ENCODE results near the gene TMEM98. TPM values are rescaled to one million over a fixed set of nuclear protein-coding genes. Genes with fewer than 3 reads are reported as not detected.

TMEM98 gene
- total and polyA plus RNA-seq, 7 donors, result 23.8 to 88.1 (median 59.5) TPM

DNA sequence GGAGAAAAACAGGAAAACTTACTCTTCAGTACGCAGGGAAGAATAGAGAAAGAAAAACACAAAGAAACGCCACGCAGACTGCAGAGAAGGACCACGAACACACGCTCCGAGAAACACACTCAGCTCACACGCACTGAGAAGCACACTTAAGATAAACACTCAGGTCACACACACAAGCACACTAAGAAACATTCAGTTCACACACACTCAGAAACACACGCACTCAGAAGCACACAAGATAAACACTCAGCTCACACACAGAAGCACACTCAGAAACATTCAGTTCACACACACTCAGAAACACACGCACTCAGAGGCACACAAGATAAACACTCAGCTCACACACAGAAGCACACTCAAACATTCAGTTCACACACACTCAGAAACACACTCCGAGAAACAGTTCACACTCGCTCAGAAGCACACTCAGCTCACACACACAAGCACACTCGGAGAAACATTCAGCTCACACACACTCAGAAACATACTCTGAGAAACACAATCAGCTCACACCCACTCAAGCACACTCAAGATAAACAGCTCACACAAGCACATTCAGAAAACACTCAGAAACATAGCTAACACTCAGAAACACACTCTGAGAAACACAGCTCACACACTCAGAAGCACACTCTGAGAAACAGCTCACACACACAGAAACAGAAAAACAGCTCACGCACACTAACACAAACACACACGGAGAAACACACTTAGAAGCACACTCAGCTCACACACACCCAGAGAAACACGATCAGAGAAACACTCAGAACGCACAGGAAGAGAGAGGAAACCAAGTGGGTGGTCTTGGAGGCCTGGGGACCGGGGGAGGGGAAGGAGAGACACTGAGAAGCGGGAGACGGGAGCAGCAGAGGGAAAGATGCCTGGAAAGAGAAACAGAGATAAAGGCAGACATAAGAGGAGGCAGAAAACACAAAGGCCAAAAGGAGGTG lies 908 bp downstream of the TMEM98 start:
- Histone ChIP-seq H3K27ac (peak overlapping the region; percentile 71 to 78 (median 72)), H3K4me1 (peaks cover 0 to 20% (median 14%) of the 10 kb centered on the region in 4 donors), H3K27me3 (no peaks in the 10 kb centered on the region), H3K36me3 (peaks cover 0 to 20% (median 7%) of the 10 kb centered on the region in 4 donors), H3K9me3 (no peaks in the 10 kb centered on the region), H3K4me3 (peak overlapping the region; percentile 58 to 91 (median 80))
- intact Hi-C loops (cut with DNase I), result loop anchor here (5.0 kb wide), 1 partner anchor 52 kb away; the partner anchor contains the start of gene MYO1D
- no peak for DNase-seq
- TF ChIP-seq, protein P1, sequence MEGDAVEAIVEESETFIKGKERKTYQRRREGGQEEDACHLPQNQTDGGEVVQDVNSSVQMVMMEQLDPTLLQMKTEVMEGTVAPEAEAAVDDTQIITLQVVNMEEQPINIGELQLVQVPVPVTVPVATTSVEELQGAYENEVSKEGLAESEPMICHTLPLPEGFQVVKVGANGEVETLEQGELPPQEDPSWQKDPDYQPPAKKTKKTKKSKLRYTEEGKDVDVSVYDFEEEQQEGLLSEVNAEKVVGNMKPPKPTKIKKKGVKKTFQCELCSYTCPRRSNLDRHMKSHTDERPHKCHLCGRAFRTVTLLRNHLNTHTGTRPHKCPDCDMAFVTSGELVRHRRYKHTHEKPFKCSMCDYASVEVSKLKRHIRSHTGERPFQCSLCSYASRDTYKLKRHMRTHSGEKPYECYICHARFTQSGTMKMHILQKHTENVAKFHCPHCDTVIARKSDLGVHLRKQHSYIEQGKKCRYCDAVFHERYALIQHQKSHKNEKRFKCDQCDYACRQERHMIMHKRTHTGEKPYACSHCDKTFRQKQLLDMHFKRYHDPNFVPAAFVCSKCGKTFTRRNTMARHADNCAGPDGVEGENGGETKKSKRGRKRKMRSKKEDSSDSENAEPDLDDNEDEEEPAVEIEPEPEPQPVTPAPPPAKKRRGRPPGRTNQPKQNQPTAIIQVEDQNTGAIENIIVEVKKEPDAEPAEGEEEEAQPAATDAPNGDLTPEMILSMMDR (IDR thresholded peaks at IDR 0.05), result no peak
- TF ChIP-seq POLR2AphosphoS5 (IDR thresholded peaks at IDR 0.05) (no peak), EP300 (IDR thresholded peaks at IDR 0.05) (no peak), POLR2A (IDR thresholded peaks at IDR 0.05) (no peak)
- WGBS, 2 donors, result 20 to 31% methylated on average over 19 of the region's 19 CpGs

DNA sequence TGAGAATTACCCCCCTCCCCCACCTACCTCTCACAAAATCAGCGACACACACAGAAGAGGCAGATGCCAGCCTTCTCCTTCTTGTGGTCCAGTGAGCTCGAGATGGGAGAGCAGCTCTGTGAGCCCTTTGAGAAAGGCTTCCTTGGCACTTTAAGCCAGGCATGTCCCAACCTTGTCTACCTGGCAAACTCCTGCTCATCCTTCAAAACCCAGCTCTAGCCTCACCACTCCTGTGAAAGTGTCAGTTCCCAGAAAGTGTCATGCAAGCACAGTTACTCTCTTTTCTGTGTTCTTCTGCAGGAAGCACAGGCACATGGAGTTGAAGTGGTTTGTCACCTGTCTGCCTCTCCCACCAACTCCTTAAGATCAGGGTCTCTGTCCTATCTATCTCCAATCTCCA lies 1.6 kb downstream of the TMEM98 start:
- Histone ChIP-seq H3K4me3 (peak overlapping the region in 1 of 4 donors; percentile 91), H3K27ac (no peak overlapping the region), H3K9me3 (no peaks in the 10 kb centered on the region), H3K4me1 (peaks cover 0 to 20% (median 14%) of the 10 kb centered on the region in 4 donors), H3K36me3 (peaks cover 0 to 27% (median 7%) of the 10 kb centered on the region in 4 donors), H3K27me3 (no peaks in the 10 kb centered on the region)
- intact Hi-C loops (cut with DNase I), result loop anchor here (5.0 kb wide), 1 partner anchor 52 kb away; the partner anchor contains the start of gene MYO1D
- TF ChIP-seq, protein P1 (IDR thresholded peaks at IDR 0.05), result no peak
- TF ChIP-seq POLR2AphosphoS5 (IDR thresholded peaks at IDR 0.05) (no peak), EP300 (IDR thresholded peaks at IDR 0.05) (no peak), POLR2A (IDR thresholded peaks at IDR 0.05) (no peak)
- WGBS, 2 donors, result 72 to 75% methylated on average over 2 of the region's 2 CpGs
- DNase-seq, result no peak

DNA sequence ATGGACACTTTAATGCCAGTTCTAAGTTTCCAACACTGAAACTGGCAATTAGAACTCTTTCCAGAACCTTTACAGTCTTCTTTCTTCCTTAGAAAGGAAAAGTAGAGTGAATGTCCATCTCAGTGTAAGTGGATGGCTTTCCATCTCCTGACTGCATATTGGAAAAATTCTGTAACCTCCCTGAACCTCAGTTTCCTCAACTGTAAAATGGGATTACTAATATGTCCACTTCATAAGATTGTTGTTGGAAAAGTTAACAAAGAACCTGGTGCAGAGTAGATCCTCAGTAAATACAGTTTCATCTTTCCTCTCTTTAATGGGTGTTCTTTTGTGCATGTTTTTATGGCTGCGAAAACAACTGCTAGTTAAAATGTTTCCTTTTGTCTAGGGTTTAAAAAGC lies 2.6 kb downstream of the TMEM98 start:
- 93 to 98% methylated on average over 1 of the region's 1 CpG for WGBS, 2 donors
- DNase-seq, result no peak
- Histone ChIP-seq H3K4me1 (peaks cover 0 to 20% (median 14%) of the 10 kb centered on the region in 4 donors), H3K36me3 (peaks cover 0 to 31% (median 7%) of the 10 kb centered on the region in 4 donors), H3K9me3 (no peaks in the 10 kb centered on the region), H3K27me3 (no peaks in the 10 kb centered on the region), H3K27ac (no peak overlapping the region), H3K4me3 (no peak overlapping the region)
- intact Hi-C loops (cut with DNase I), result no loop called here
- no peak for TF ChIP-seq POLR2AphosphoS5 (IDR thresholded peaks at IDR 0.05)
- TF ChIP-seq, protein P1 (IDR thresholded peaks at IDR 0.05), result no peak
- no peak for TF ChIP-seq EP300 (IDR thresholded peaks at IDR 0.05)
- no peak for TF ChIP-seq POLR2A (IDR thresholded peaks at IDR 0.05)

DNA sequence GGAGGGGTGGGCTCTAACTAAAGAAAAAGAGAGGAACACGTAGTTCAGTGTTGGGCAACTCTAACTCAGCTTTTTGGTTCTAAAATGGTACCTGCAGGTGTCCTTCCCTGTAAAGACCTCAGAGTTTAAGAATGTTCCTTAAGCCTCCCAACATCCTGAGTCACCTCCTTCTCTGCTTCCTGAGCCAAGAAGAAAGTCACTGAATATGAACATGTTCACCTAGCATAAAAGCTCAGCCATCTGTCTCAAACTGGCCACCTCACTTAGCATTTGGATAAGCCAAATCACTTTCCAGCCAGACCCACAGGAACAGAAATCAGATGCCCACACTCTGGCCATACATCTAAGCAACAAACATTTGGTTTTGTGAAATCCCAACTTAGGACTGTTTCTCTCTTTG lies 3.7 kb downstream of the TMEM98 start:
- Histone ChIP-seq H3K4me1 (peaks cover 0 to 27% (median 17%) of the 10 kb centered on the region in 4 donors), H3K9me3 (no peaks in the 10 kb centered on the region), H3K36me3 (peaks cover 0 to 43% (median 7%) of the 10 kb centered on the region in 4 donors), H3K27me3 (no peaks in the 10 kb centered on the region), H3K4me3 (no peak overlapping the region), H3K27ac (no peak overlapping the region)
- intact Hi-C loops (cut with DNase I), result no loop called here
- WGBS, 2 donors, result 82 to 86% methylated on average over 1 of the region's 1 CpG
- no peak for TF ChIP-seq POLR2AphosphoS5 (IDR thresholded peaks at IDR 0.05)
- no peak for TF ChIP-seq POLR2A (IDR thresholded peaks at IDR 0.05)
- TF ChIP-seq EP300 (IDR thresholded peaks at IDR 0.05), result no peak
- TF ChIP-seq, protein P1 (IDR thresholded peaks at IDR 0.05), result no peak
- DNase-seq, result no peak

All from sigmoid colon (tissue), 7 donors.